Natural killer cell (primary cell): ENCODE data around the gene HLA-DQB2. TPM values are rescaled to one million over a fixed set of nuclear protein-coding genes. Genes with fewer than 3 reads are reported as not detected.
A peak's percentile ranks its signal among the peaks of the same experiment; 100 is the strongest.

Source experiments
- ATAC-seq, 3 donors: fragments of 150-1000 bp in 2 of 3; fragments of 200-7000 bp in 1 of 3; cut with Tn5 transposase; 1 replicate in 1 of 3; 2 replicates in 2 of 3; pipeline ENCODE4 v1.10.0; 2021; ENCODE audit warnings: mild to moderate bottlenecking in 2 of 3, moderate library complexity in 2 of 3
- DNase-seq, 2 donors: peaks; one replicate each; pipeline versions ENCODE4 v3.0.0 to v3.0.0-alpha.2; 2013 to 2021; ENCODE audit warnings: mixed read lengths in 1 of 2
- H3K27ac ChIP-seq: one replicate; pipeline ENCODE4 v1.5.1; 2013; ENCODE audit warnings: mild to moderate bottlenecking, low read length
- H3K27me3 ChIP-seq: one replicate; pipeline ENCODE4 v1.6.1; 2013; ENCODE audit warnings: low read length; ENCODE audit not compliant: control insufficient read depth, insufficient read depth
- H3K36me3 ChIP-seq: one replicate; pipeline ENCODE4 v1.6.1; 2013; ENCODE audit warnings: low read length; ENCODE audit not compliant: control insufficient read depth, insufficient read depth
- H3K4me1 ChIP-seq: one replicate; pipeline ENCODE4 v1.6.1; 2013; ENCODE audit warnings: low read length; ENCODE audit not compliant: control insufficient read depth, insufficient read depth
- H3K4me3 ChIP-seq: one replicate; pipeline ENCODE4 v1.5.1; 2013; ENCODE audit warnings: low read length
- H3K9me3 ChIP-seq: one replicate; pipeline ENCODE4 v1.6.1; 2013; ENCODE audit warnings: low read length; ENCODE audit not compliant: control insufficient read depth, insufficient read depth
- H3K27ac Mint-ChIP-seq, 2 donors: one replicate each; pipeline ENCODE4 v1.8.0; 2022; ENCODE audit warnings: mild to moderate bottlenecking in 2 of 2, mixed read lengths in 2 of 2, moderate library complexity in 1 of 2
- H3K27me3 Mint-ChIP-seq, 2 donors: one replicate each; pipeline ENCODE4 v1.8.0; 2022; ENCODE audit warnings: low read depth in 2 of 2, mixed read lengths in 2 of 2
- H3K36me3 Mint-ChIP-seq: one replicate; pipeline ENCODE4 v1.8.0; 2022; ENCODE audit warnings: mixed read lengths
- H3K4me1 Mint-ChIP-seq, 2 donors: one replicate each; pipeline ENCODE4 v1.8.0; 2022; ENCODE audit warnings: mixed read lengths in 2 of 2
- H3K4me3 Mint-ChIP-seq: one replicate; pipeline ENCODE4 v1.8.0; 2022; ENCODE audit warnings: mild to moderate bottlenecking, moderate library complexity, mixed read lengths
- H3K9me3 Mint-ChIP-seq, 2 donors: one replicate each; pipeline ENCODE4 v1.8.0; 2022; ENCODE audit warnings: mixed read lengths in 2 of 2
- CTCF ChIP-seq: fragments of 200-600 bp; IDR thresholded peaks from one replicate; pipeline ENCODE4 v1.8.0; 2022; ENCODE audit warnings: antibody characterized with exemption
- WGBS: methylation state at CpG from one replicate; pipeline ENCODE4 v1.1.7; 2013; ENCODE audit warnings: missing lambda C conversion rate; ENCODE audit not compliant: insufficient coverage; 5-methylcytosine and 5-hydroxymethylcytosine counted together
- intact Hi-C: fragments of 100-400 bp; cut with micrococcal nuclease; formaldehyde crosslinking; loops from one replicate; pipeline ENCODE4 v1.14.2; 2022
- total RNA-seq, 4 donors: library from RNA; stranded (reverse); fragments of 120-200 nt in 1 of 4; gene quantifications; one replicate each; pipeline versions ENCODE4 v1.2.3 to v1.2.4, GENCODE V29; 2013 to 2022

HLA-DQB2 gene
- total RNA-seq, 3 donors from 2014 or later (not counting 1 experiment from before 2014, with no cell fraction given) = 8.2 TPM; not detected in 2

DNA sequence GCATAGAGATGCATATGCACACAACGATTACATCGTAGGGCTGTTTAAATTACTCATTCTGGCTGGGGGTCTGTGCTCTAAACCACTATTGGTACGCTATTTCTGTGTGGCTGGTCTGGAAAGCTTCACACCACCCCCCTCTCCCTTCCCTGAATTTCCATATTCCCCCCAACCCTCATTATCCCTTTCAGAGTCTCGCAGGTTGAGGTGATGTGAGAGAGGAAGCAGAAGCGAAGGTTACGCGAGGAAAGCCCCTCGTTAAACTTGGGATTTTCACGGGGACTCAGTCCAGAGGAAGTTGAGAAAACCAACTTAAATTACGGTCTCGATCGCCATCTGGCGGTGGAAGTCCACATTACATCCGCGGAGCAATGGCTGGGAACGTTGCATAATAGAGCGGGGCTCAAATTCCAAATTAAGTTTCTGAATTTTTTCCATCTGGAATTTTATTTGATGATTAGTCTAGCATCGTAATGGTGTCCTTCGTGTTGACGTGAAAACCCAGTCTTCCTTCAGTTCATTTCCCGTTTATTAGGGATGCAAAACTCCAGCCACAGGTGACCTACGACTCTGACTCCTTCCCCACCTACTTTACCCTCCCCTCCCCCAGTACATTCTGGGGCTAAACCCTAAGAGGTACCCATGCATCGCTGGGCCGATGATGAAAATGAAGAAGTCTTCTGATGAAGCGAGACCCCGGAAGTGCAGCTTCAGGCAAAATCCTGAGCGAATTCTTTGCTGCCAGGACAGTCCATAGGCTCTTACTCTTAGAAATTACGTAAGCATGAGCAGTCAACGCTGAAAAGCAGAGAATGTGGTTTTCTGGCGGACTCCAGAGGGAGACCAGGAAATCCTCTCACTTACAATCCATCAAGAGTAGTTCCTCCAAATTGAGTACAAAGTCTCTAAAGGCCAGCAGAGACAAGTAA is 33.8 kb upstream of the HLA-DQB2 start:
- Mint-ChIP-seq H3K9me3 (peaks cover 0 to 8% of the 10 kb centered on the region in 2 donors), H3K27ac (peak overlapping the region in 1 of 2 donors; percentile 56), H3K36me3 (peaks cover 7% of the 10 kb centered on the region), H3K27me3 (peaks cover 43 to 70% of the 10 kb centered on the region in 2 donors), H3K4me3 (peak overlapping the region; percentile 18), H3K4me1 (peaks cover 0 to 11% of the 10 kb centered on the region in 2 donors)
- ATAC-seq (peak; percentile 85 to 91 (median 88)), DNase-seq (peak; percentile 79 to 89)
- H3K9me3 ChIP-seq = peaks cover 6% of the 10 kb centered on the region
- 3% methylated on average over 29 of the region's 30 CpGs for WGBS
- peak; percentile 94 for TF ChIP-seq CTCF
- no peak overlapping the region for H3K27ac ChIP-seq
- H3K4me1 ChIP-seq = peaks cover 12% of the 10 kb centered on the region
- H3K4me3 ChIP-seq = no peak overlapping the region
- H3K36me3 ChIP-seq = no peaks in the 10 kb centered on the region
- peaks cover 9% of the 10 kb centered on the region for H3K27me3 ChIP-seq
- intact Hi-C loops = loop anchor here (1.0 to 5.0 kb wide), 3 partner anchors 365 to 552 kb away; no protein-coding TSS in a partner anchor

DNA sequence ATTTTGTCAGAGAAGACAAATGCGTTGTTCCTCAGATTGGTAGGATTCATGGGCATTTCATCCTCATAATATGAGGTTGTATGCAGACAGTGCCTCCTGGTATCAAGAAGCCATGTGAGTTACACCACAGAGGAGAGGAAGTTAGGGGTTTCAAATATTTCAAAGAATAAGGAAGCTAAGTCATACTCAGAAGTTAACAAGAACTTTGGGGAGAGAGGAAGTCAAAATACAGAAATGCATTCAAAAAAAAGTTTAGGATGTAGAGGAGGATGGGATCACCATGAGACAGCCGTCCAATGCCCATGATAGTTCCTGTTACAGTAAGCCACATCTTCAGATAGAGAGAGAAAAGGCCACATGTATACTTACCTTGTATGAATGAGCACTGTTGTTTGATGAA is 31.2 kb upstream of the HLA-DQB2 start:
- Mint-ChIP-seq H3K4me1 (peaks cover 0 to 11% of the 10 kb centered on the region in 2 donors), H3K27ac (no peak overlapping the region), H3K4me3 (no peak overlapping the region), H3K36me3 (peaks cover 7% of the 10 kb centered on the region), H3K9me3 (peaks cover 0 to 8% of the 10 kb centered on the region in 2 donors), H3K27me3 (peaks cover 40 to 74% of the 10 kb centered on the region in 2 donors)
- H3K27ac ChIP-seq = no peak overlapping the region
- intact Hi-C loops = no loop called here
- peaks cover 6% of the 10 kb centered on the region for H3K9me3 ChIP-seq
- TF ChIP-seq CTCF = no peak
- DNase-seq = no peak
- H3K4me1 ChIP-seq = peaks cover 12% of the 10 kb centered on the region
- H3K4me3 ChIP-seq = no peak overlapping the region
- H3K27me3 ChIP-seq = peaks cover 9% of the 10 kb centered on the region
- WGBS = 10% methylated on average over 2 of the region's 2 CpGs
- ATAC-seq = peak in 2 of 3 donors; percentile 16 to 38
- no peaks in the 10 kb centered on the region for H3K36me3 ChIP-seq

- no peaks in the 10 kb centered on the region for H3K9me3 Mint-ChIP-seq
- ATAC-seq = no peak
- H3K36me3 Mint-ChIP-seq = no peaks in the 10 kb centered on the region
- Histone ChIP-seq H3K36me3 (no peaks in the 10 kb centered on the region), H3K27ac (no peak overlapping the region), H3K27me3 (peaks cover 9% of the 10 kb centered on the region), H3K4me1 (peaks cover 12% of the 10 kb centered on the region), H3K4me3 (no peak overlapping the region), H3K9me3 (no peaks in the 10 kb centered on the region)
- TF ChIP-seq CTCF = no peak
- no CpG with 5 or more reads among the region's 3 CpGs for WGBS
- no peak for DNase-seq
- H3K27me3 Mint-ChIP-seq = peaks cover 33 to 64% of the 10 kb centered on the region in 2 donors
- intact Hi-C loops = no loop called here
- H3K27ac Mint-ChIP-seq = no peak overlapping the region
- H3K4me3 Mint-ChIP-seq = no peak overlapping the region
- peaks cover 0 to 11% of the 10 kb centered on the region in 2 donors for H3K4me1 Mint-ChIP-seq
Observed at GRCh38 chr6:32792901-32793435, 29.6 kb upstream of the HLA-DQB2 start.
